ENCODE results near the gene PSMD6. TPM values are rescaled to one million over a fixed set of nuclear protein-coding genes. Genes with fewer than 3 reads are reported as not detected.
A peak's percentile ranks its signal among the peaks of the same experiment; 100 is the strongest.

Gene PSMD6
- total RNA-seq, 2 donors from 2014 or later = 50.3 to 75.8 TPM

GRCh38 chr3:64022451-64023186, 675 bp downstream of the PSMD6 start:
- Histone ChIP-seq H3K27me3 (no peaks in the 10 kb centered on the region), H3K27ac (peak overlapping the region; percentile 51), H3K9ac (ENCODE audit: low read depth in 2 of 2, low read length in 2 of 2) (peak overlapping the region; percentile 92 to 96), H3K4me3 (peak overlapping the region; percentile 90), H3K4me1 (peaks cover 7% of the 10 kb centered on the region), H3K36me3 (peaks cover 6% of the 10 kb centered on the region), H3K9me3 (no peaks in the 10 kb centered on the region)
- TF ChIP-seq CTCF (IDR thresholded peaks at IDR 0.05) = no peak
- intact Hi-C loops (cut with DNase I) = no loop called here
- peak; percentile 20 for DNase-seq

DNA sequence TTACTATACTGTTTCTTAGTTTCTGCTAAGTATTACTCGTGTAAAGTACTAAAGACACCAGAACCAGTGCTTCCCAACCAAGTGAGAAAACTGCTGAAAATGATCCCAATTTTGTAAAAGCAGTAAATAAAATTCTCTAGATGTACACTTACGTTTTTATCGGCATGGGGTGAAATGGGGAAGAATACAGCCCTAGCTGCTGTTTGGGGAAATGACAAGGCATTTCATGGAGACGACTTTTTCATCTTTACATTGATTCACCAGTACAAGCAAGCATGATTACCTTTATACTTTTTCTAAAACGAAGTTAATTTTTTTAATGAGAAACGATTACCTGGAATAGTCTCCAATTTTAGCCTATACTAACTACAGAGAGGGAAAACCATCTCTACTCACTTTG, 1.4 kb downstream of the PSMD6 start:
- Histone ChIP-seq H3K27me3 (no peaks in the 10 kb centered on the region), H3K9ac (ENCODE audit: low read depth in 2 of 2, low read length in 2 of 2) (no peak overlapping the region), H3K36me3 (peaks cover 6% of the 10 kb centered on the region), H3K27ac (no peak overlapping the region), H3K4me1 (peaks cover 7% of the 10 kb centered on the region), H3K4me3 (no peak overlapping the region), H3K9me3 (no peaks in the 10 kb centered on the region)
- intact Hi-C loops (cut with DNase I) = no loop called here
- TF ChIP-seq CTCF (IDR thresholded peaks at IDR 0.05) = no peak
- DNase-seq = no peak

DNA sequence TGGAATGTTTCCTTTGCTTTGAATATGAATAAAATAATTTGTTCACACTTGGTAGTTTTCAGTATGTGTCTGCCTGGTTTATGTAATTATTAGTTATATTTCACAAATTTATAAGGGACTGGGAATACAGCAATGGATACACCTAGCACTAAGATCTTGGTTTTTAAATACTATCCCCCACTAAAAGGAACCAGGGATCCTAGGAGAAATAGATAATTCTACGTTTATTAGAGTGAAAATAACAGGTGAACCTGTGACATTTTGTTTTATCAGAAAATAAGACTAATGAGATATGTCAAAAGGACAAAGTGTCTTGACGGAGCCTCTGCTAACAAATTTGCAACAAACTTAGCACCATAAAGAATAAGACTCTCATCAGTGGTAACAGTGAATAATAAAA, 3.4 kb downstream of the PSMD6 start:
- Histone ChIP-seq H3K9ac (ENCODE audit: low read depth in 2 of 2, low read length in 2 of 2) (no peak overlapping the region), H3K27me3 (no peaks in the 10 kb centered on the region), H3K4me1 (peaks cover 7% of the 10 kb centered on the region), H3K36me3 (peaks cover 6% of the 10 kb centered on the region), H3K9me3 (no peaks in the 10 kb centered on the region), H3K27ac (no peak overlapping the region), H3K4me3 (no peak overlapping the region)
- intact Hi-C loops (cut with DNase I) = no loop called here
- DNase-seq = no peak
- TF ChIP-seq CTCF (IDR thresholded peaks at IDR 0.05) = no peak

DNA sequence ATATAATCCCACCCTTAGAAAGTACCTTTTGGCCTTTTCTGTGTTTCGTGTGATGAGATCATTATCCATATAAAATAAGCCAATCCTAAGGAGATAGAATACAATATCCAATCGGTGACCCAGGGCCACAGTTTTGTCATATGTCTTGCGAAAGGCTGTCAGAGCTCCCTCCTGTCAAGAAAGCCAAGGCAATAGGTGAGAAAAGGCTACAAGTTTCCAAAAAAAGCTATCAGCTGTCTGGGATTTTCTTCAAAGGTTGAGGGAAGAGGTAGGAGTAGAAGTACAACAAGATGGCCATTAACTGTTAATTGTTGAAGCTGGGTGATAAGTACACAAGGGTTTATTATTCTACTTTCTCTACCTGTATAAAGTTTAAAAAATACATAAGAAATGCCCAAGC, 4.0 kb downstream of the PSMD6 start:
- intact Hi-C loops (cut with DNase I) = no loop called here
- H3K27ac ChIP-seq = no peak overlapping the region
- H3K9ac ChIP-seq (ENCODE audit: low read depth in 2 of 2, low read length in 2 of 2) = no peak overlapping the region
- no peaks in the 10 kb centered on the region for H3K27me3 ChIP-seq
- TF ChIP-seq CTCF (IDR thresholded peaks at IDR 0.05) = no peak
- DNase-seq = no peak
- peaks cover 6% of the 10 kb centered on the region for H3K36me3 ChIP-seq
- H3K4me3 ChIP-seq = no peak overlapping the region
- no peaks in the 10 kb centered on the region for H3K9me3 ChIP-seq
- H3K4me1 ChIP-seq = peaks cover 7% of the 10 kb centered on the region

- no peak overlapping the region for H3K9ac ChIP-seq (ENCODE audit: low read depth in 2 of 2, low read length in 2 of 2)
- TF ChIP-seq CTCF (IDR thresholded peaks at IDR 0.05) = no peak
- intact Hi-C loops (cut with DNase I) = no loop called here
- H3K4me1 ChIP-seq = peaks cover 4% of the 10 kb centered on the region
- H3K36me3 ChIP-seq = peaks cover 6% of the 10 kb centered on the region
- H3K27ac ChIP-seq = no peak overlapping the region
- H3K27me3 ChIP-seq = no peaks in the 10 kb centered on the region
- no peaks in the 10 kb centered on the region for H3K9me3 ChIP-seq
- H3K4me3 ChIP-seq = no peak overlapping the region
- DNase-seq = no peak
Measured at GRCh38 chr3:64016941-64017620, 6.2 kb downstream of the PSMD6 start.
